Keratinocyte (primary cell): ENCODE results near the gene SLC2A5.
"Not testable (repeated sequence)": the region's sequence is repeated elsewhere in the genome, so short reads cannot be mapped to it uniquely, and the experiment has no call there.

ENCODE experiments used
- EZH2 ChIP-seq: IDR thresholded peaks from one replicate; pipeline ENCODE4 v1.6.1; 2012; ENCODE audit warnings: inconsistent platforms, mild to moderate bottlenecking, low read length, moderate library complexity
- TF ChIP-seq, protein P1 (sequence below), 3 experiments: IDR thresholded peaks in 1 of 3; conservative IDR thresholded peaks in 1 of 3; optimal IDR thresholded peaks in 1 of 3; 2 replicates in 2 of 3; 3 replicates in 1 of 3; pipeline versions ENCODE3 to v1.5.1; 2011; ENCODE audit warnings: low read length in 3 of 3, mild to moderate bottlenecking in 3 of 3, moderate library complexity in 2 of 3, control low read depth in 1 of 3, inconsistent platforms in 1 of 3; ENCODE audit not compliant: insufficient read depth in 2 of 3; ENCODE audit errors: extremely low read depth in 1 of 3

- TF ChIP-seq, protein P1, sequence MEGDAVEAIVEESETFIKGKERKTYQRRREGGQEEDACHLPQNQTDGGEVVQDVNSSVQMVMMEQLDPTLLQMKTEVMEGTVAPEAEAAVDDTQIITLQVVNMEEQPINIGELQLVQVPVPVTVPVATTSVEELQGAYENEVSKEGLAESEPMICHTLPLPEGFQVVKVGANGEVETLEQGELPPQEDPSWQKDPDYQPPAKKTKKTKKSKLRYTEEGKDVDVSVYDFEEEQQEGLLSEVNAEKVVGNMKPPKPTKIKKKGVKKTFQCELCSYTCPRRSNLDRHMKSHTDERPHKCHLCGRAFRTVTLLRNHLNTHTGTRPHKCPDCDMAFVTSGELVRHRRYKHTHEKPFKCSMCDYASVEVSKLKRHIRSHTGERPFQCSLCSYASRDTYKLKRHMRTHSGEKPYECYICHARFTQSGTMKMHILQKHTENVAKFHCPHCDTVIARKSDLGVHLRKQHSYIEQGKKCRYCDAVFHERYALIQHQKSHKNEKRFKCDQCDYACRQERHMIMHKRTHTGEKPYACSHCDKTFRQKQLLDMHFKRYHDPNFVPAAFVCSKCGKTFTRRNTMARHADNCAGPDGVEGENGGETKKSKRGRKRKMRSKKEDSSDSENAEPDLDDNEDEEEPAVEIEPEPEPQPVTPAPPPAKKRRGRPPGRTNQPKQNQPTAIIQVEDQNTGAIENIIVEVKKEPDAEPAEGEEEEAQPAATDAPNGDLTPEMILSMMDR (optimal IDR thresholded peaks at IDR 0.05 in 1 of 3, IDR thresholded peaks at IDR 0.05 in 1 of 3, conservative IDR thresholded peaks at IDR 0.05 in 1 of 3; ENCODE audit: extremely low read depth in 1 of 3, insufficient read depth in 2 of 3, low read length in 3 of 3), result not testable (repeated sequence)
- TF ChIP-seq EZH2, result not testable (repeated sequence)
These were observed 24.7 kb upstream of the SLC2A5 start for GRCh38 chr1:9093996-9094595.
